GM18499 (cell line): Measurements from ENCODE around the gene EGR4.
"Not testable (repeated sequence)": the region's sequence is repeated elsewhere in the genome, so short reads cannot be mapped to it uniquely, and the experiment has no call there.

Experiments
- ATAC-seq: cut with Tn5 transposase; IDR thresholded peaks from one replicate; pipeline ENCODE4 v1.9.1; 2021; ENCODE audit warnings: moderate number of reproducible peaks; ENCODE audit not compliant: insufficient read depth, unreplicated experiment

Gene EGR4

DNA sequence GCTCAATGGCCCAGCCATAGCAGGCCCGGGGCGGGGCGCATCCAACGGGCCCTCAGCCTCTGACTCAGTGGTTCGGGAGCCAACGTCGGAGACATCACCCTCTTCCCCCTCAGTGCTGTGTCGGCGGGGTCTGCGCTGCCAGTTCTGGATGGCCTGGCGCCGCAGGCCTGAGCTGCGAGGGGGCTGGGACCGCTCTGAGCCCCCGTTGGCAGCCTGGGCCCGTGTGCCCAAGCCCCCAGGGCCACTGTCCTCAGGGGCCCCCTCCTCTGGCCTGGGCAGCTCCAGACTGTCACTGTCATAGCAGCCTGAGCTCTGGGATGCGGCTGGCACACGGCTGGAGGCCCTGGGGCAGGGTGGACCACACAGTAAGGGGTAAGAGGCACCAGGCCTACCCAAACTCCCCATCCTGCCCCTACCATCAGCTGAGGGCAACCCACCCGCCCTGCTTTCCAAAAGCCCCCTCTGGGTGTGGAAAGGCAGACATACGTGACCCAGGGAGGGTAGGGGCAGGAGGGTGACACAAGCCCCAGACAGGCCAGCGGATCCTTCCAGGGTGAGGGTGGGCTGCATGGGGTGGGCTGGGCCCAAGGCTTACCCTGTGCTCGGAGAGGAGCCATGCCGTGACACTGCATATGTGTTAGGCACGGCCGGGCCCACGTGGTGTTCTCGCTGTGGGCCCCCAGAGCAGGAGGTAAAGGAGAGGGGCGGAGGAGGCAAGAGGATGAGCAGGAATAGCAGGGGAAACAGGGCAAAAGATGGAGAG, 27.9 kb downstream of the EGR4 start:
- ATAC-seq = no peak

DNA sequence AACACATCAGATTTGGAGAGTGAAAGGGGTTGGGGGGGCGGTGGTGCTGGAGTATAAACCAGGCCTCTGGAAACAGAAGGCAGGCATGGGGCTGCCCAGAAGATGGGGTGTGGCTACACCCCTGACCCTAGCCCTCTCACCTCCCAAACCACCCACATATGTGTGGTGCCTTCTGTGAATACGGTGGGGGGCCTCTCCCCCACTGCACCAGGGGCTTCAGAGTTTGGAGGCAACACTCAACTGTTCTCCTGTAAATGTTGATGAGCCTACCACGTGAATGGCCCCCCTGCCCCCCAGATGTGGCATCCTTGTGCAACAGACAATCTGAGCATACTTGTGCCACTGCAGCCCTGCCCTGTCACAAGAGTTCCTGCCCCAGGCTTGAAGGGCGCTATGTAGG, 28.6 kb downstream of the EGR4 start:
- ATAC-seq = no peak

DNA sequence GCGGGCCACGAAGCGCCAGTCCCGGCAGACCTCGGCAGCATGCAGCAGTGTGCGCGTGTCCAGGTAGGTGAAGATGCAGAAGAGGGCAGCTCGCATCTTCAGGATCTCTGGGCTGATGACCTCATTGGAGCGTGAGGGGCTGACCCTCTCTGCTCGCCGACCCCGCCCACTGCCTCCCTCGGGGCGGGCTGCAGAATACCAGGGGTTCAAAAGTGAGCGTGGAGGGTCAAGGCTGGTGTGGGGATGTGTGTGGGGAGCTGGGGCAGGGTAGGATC, 29.1 kb downstream of the EGR4 start:
- ATAC-seq = no peak

DNA sequence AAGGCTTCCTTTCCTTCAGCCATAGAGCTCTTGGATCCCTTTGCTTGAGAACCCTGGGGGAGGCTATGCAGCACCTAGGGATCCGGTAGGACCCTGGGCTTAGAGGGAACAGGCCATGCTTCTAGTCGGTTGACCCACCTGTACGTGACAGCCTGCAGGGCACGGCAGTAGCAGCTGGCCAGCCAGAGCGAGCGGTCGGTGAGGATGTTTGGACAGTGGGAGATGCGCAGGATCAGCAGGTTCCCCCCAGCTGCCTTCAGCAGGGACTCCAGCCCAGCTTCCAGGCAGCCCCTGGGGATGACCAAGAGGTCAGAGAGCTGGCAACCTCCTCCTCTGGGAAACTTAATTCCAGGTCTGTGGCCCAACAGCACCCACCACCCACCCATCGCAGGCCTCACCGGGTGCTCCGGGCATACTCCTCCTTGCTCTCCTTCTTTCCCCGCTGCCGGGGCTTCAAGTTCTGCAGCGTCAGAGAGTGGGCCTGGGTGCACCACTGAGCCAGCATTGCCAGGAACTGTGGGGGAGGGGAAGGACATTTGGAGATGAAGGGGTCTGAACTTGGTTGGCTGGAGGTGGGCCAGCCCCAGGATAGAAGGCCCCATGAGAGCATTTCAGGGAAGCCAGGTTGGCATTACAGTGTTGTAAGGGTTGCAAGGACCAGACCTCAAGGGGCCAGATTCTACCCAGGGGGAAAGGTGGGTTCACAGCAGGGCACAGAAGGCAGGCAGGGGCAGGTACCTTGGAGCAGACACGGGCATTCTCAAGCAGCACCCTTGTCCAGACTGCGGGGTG, 29.6 kb downstream of the EGR4 start:
- ATAC-seq = no peak

DNA sequence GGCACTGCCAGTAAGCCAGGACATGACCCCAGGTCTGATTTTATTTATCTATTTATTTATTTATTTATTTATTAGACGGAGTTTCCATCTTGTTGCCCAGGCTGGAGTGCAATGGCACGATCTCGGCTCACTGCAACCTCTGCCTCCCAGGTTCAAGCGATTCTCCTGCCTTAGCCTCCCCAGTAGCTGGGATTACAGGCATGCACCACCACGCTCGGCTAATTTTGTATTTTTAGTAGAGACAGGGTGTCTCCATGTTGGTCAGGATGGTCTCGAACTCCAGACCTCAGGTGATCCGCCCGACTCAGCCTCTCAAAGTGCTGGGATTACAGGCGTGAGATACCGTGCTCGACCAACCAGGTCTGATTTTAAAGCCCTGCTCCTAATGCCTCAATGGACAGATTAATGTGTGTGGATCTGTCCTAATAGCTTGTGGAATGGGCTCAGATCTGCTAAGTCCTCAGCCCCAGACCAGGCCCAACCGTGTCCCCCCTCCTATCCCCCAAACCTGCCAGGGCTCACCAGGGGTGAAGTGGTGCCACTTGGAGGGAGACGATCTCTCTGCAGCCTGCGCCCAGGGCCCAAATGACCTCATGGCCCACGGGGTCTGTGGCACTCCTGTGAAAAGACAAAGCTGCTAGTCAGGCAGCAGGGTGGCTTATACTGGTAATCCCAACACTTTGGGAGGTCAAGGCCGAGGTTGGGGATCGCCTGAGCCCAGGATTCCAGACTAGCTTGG, 30.5 kb downstream of the EGR4 start:
- not testable (repeated sequence) for ATAC-seq

DNA sequence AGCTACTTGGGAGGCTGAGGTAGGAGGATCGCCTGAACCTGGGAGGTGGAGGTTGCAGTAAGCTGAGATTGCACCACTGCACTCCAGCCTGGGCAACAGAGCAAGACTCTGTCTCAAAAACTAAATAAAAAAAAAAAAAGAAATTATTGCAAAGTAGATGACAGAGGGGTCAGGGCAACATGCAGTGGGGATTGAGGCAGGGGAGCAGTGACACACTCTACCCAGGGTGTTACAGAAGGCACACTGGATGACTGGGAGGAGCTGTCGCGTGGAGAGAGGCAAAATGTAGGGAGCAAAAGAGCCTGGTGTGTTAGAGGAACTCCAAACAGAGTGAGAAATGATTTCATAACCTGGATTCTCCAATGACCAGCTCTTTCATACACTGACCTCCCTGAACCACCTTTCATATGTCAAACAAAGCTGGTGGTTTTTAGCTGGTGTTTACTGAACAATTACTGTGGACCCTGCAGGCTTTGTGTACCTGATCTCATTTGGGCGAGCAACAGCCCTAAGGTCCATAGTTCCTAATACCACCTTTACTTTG, 31.2 kb downstream of the EGR4 start:
- no peak for ATAC-seq

DNA sequence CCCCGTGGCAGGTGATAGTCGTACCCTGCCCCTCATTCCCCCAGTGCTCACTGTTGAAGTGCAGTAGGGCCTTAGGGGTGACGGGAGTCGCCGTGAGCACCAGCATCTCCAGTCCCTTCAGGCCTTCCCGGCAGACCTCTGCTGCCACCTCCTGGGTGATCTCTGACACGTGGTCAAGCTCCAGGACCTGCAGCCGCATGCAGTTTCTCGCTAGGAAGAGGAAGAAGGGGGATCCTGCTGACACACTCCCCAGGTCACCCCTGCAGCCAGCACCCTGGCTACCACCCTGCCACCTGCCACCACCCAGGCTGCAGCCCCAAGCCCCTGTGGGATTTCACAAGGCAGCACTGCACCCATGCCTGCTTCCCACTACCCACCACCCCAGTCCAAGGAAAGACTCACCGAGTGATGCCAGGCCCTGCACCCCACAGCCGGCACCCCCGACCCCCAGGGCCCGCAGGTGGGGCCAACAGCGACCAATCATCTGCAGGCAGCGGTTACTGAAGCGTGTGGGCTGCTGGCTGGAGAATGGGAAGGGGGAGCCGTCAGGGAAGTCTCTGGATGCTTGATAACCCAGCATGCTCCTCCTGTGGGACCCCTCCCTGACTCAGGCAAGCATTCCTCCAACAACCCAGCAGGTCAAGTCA, 32.9 kb downstream of the EGR4 start:
- no peak for ATAC-seq

DNA sequence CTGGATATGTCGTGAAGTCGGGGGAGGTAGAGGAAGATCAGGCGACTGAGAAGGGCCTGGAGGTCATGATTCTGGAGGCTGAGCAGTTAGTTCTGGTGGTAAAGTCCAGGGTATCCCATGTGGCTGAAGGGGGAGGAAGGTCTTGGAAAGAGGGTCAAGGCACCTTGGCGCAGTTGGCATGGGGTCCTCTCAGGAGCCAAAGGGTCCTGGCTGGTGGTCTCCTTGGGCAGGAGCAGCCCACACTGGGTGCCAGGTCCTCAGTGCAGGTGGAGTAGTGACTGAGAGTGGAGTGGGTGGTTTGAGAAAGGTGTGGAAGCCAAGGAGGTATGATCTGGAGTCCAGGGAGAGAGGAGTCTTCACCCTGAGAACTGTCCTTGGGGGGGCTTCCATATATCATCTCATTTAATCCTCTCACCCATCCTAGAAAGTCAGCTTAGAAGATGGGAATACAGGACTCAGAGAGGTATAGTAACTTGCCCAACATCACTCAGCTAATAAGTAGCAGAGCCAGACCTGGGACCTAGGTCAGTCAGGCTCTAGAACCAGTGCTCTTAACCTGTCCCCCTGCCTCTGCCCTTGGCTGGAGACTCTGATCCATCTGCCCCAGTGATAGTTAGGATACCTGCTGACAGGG, 33.5 kb downstream of the EGR4 start:
- ATAC-seq = no peak

DNA sequence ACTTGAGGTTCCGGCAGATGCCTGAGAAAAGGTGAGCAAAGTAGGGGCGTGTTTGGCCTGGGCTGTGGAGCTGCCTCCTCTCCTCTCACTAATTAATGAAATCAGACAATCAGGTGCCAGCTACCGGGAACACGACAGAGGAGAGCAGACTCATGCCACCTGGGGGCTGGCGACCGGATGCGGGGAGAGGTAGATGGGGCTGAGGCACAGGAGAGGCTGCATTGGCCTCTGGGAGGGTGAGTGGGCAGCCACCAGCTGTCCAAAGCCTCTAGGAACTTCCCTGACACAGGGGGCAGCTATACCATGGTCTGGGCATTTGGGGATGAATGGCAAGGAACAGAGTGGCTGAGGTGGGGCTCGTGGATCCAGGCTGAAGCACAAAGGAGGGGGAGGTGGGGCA, 34.1 kb downstream of the EGR4 start:
- ATAC-seq = no peak

DNA sequence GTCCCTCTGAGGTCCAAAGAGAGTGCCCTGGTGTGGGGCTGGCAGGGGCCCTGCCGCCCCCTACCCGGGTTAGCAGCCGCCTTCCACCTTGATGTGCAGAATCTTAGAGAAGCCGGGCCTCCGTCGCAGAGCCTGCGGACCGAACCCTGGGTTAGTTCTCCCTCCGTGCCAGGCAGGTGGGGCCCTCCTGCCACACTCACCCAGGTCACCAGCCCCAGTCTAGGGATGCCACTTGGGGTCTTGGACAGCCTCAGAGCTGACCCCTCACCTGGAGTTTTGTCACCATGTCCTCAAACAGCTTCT, 34.5 kb downstream of the EGR4 start:
- ATAC-seq = no peak

DNA sequence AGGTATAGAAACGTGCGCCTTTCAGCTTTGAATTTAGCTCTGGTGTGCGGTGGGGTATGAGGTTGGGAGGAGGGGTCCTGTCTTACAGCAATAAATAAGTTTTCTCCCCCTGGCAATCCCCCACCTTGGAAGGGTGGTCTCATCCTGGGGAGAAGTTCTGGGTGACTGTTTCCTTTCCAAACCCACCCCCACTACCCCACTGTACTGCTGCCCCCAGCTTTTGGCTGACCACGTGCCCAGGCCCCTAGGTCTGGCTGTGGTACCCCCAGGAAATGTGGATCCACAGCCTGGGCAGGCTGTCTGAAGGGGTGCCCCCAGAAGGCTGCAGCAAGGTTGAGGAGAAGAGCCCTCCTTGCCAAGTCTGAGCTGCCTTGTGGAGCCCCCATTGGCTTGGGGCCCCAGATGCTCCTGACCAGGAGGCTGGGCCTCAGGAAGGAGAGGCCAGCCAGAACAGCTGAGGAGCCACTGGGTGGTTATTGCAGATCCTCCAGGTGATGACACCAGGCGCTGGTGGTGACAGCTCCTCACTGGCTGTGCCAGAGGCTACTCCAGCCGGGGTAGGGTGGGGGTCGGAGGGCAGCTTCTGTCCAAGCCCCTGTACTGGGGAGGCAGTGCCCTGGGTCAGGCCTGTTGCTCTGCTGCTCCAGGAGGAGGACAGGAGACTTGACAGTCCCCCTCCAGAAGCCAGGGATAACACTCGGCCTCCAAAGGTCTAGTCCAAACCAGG, 35.0 kb downstream of the EGR4 start:
- no peak for ATAC-seq

DNA sequence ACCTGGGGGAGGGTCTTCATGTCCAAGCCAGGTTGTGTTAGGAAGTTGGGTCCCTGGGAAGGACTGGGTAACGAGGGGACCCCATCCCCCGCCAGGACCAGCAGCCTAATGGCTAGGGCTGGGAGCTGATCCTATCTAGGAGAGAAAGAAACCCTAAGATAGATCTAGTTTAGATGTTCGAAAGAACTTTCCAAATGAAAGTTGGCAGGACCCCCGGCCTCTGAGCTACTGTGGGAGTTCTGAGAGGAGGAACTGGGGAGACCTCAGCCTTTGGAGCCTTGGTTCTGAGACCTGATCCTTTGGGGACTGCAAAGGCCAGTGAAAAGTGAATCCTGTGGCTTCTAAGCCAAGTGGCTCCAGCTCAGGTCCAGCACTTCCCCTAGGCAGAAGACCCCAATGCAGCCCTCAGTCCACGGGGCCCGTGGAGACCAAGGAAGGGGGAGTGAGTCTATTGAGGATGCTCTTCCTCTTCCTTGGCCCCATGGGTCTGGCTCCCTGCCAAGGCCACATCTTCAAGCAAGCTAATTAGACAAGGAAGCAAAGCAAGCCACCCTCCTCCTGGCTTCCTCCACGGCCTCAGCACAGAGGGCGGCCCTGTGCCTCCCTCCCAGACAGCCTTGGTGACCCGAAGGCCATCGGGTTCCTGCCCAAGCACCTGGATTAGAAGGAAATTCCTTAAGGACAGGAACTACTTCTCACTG, 35.8 kb downstream of the EGR4 start:
- no peak for ATAC-seq

DNA sequence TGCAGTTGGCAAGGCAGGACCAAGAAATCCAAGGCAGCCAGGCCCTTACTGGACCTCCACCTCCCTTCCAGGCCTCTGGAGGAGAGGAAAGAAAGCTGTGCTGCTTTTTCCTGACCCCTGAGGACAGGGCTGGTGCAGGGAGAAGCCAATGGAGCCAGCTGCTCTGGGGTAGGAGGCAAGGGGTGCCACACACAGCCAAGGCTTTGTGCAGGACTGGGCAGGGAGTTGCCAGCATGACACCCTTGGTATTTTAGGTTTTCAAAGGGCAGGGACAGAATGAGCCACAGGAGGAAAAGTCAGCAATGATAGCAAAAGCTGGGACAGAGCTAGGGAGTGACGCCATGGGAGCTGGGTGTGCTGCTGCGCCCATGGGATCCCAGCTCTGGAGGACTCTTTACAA, 36.3 kb downstream of the EGR4 start:
- ATAC-seq = no peak

DNA sequence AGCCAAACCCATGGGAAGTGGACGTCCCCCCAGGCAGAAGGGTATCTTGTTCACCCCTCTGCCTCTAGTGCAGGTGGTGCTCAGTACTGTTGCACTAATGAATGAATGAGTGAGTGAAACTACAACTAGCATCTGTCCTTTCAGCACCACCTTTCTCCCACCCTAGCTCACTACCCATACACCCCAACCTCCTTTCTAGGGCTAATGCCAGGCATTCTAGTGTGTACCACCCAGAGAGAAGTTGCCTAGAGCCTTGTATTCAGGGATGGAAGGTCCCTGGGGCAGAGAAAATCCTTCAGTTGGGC, 36.8 kb downstream of the EGR4 start:
- ATAC-seq = no peak

DNA sequence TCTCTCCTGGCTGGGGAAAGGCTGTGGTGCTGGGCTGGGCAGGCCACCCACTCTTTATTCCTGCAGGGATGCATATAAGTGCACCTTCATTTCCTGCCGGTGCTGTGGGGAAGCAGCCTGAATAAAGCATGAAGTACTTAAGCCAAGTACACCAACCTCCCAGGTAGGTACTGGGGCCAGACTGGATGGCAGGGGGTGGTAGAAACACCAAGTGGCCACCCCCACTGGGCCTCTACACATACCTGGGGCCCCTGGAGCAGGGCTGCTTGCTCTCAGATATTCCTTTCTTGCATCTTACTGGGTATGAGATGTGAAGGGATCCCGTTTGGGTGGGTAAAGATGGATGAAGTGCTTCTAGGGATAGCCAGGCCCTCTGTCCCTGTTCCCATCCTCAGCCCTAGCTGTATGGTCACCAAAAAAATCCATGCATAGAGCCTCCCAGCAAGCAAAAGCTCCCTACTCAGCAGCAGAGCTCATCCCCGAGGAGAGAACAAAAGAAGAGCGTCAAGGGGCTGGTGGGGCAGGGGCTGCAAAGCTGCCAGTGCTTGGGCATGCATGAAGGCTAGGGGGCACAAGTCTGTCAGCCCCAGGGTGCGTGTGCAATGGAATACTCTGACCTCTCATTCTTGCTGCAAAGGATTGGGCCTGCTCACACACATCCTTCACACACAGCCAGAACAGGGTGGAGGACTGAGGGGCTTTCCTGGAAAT, 37.3 kb downstream of the EGR4 start:
- no peak for ATAC-seq

DNA sequence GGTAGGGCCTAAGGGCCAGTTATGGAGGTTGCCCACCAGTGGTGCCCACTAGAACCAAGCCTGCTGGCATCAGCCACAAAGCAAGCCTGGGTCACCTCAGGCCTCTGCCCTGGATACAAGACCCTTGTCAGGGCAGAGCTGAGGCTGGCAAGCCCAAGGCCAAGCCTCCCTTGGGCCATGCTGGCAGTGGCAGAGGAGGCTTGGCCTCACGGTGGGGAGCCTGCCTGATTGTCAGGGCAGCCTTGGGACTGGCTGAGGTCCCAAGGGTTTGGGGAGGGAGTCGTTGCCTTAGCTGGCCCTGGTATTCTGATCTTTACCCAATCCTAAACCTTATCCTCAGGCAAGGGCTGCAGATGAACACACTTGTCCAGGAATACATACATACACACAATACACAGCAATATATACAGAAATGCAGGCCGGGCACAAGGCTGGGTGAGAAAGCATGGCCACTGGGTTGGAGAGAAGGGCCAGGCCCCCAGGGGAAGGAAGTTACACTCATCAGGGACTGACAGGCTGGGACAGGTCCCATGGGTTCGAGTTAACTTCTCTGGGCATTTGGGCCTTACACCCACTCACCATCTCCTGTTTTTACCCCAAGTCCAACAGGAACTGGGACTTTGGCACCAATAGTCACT, 38.2 kb downstream of the EGR4 start:
- ATAC-seq = no peak

DNA sequence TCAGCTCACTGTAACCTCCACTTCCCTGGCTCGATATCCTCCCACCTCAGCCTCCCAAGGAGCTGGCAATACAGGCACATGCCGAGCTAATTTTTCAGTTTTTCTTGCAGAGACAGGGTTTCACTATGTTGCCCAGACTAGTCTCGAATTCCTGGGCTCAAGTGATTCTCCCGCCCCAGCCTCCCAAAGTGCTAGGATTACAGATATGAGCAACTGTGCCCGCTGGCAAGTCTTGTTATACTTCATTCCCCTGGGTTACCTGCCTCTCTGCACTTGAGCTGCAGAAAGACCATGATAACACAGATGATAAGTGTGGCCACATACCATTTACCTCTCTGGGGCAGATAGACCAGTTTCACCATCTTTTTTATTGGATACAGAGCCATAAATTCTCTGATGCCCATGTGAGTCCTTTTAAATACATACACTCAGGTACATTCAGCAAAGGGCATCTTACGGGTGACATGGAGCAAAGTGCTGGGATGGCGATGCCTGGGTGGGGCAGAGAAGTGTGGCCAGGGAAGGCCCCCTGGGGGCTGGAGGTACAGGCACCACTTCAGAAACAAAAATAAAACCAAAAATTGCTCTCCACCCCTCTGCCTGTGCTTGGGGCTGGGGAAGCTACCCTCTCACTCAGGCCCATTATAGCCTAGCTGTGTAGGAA, 38.9 kb downstream of the EGR4 start:
- no peak for ATAC-seq

DNA sequence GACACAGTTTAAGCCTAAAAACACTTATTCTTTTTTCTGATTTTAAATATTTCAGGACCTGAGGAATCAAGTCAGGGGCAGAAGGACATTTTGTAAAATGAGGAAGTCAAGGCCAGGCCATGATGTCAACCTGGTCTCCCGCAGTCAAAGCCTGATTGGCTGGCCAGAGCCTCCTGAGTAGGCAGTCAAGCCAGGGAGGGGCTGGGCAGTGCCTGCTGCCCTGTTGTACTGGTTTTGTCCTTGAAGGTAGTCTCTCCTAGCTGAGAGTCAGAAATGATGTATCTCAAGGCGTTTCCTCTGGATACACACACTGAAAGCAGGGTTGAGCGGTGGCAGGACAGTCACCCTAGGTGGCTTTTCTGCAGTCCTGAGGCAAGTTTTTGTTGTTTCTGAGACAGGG, 39.4 kb downstream of the EGR4 start:
- no peak for ATAC-seq
